Stomach smooth muscle (tissue), 2 donors: ENCODE data around the gene SAA1.
"Not testable (repeated sequence)": the region's sequence is repeated elsewhere in the genome, so short reads cannot be mapped to it uniquely, and the experiment has no call there.

Experiments
- H3K27ac ChIP-seq: one replicate; pipeline ENCODE4 v1.7.0; 2013; ENCODE audit warnings: mild to moderate bottlenecking, low read length, inconsistent platforms
- H3K27me3 ChIP-seq, 2 donors: one replicate each; pipeline ENCODE4 v1.7.0; 2013; ENCODE audit warnings: low read length in 2 of 2; ENCODE audit not compliant: insufficient read depth in 2 of 2, control insufficient read depth in 1 of 2
- H3K36me3 ChIP-seq, 2 donors: one replicate each; pipeline ENCODE4 v1.7.0; 2013; ENCODE audit warnings: low read length in 2 of 2; ENCODE audit not compliant: control insufficient read depth in 2 of 2, insufficient read depth in 2 of 2
- H3K4me1 ChIP-seq: one replicate; pipeline ENCODE4 v1.7.0; 2013; ENCODE audit warnings: low read length; ENCODE audit not compliant: control insufficient read depth, insufficient read depth
- H3K4me3 ChIP-seq, 2 donors: one replicate each; pipeline ENCODE4 v1.7.0; 2013; ENCODE audit warnings: low read length in 2 of 2
- H3K9ac ChIP-seq, 2 donors: one replicate each; pipeline ENCODE4 v1.7.0; 2013; ENCODE audit warnings: low read length in 2 of 2, mild to moderate bottlenecking in 1 of 2
- H3K9me3 ChIP-seq, 2 donors: one replicate each; pipeline ENCODE4 v1.7.0; 2013; ENCODE audit warnings: low read length in 2 of 2; ENCODE audit not compliant: control insufficient read depth in 2 of 2
- donor health status: healthy.
- donor health status: Pancreatic carcinoma.

SAA1 gene

GRCh38 chr11:18239655-18240054 is 26.4 kb upstream of the SAA1 start:
- Histone ChIP-seq H3K9me3 (no peaks in the 10 kb centered on the region), H3K36me3 (no peaks in the 10 kb centered on the region), H3K4me3 (no peak overlapping the region), H3K27ac (no peak overlapping the region), H3K27me3 (no peaks in the 10 kb centered on the region), H3K4me1 (no peaks in the 10 kb centered on the region), H3K9ac (no peak overlapping the region)

- H3K27ac ChIP-seq: no peak overlapping the region
- H3K9me3 ChIP-seq: no peaks in the 10 kb centered on the region
- H3K27me3 ChIP-seq: no peaks in the 10 kb centered on the region
- no peak overlapping the region for H3K9ac ChIP-seq
- H3K4me3 ChIP-seq: no peak overlapping the region
- no peaks in the 10 kb centered on the region for H3K36me3 ChIP-seq
- no peaks in the 10 kb centered on the region for H3K4me1 ChIP-seq
Observed at GRCh38 chr11:18243783-18244362, 22.2 kb upstream of the SAA1 start.

- Histone ChIP-seq H3K9ac (no peak overlapping the region), H3K27me3 (no peaks in the 10 kb centered on the region), H3K36me3 (no peaks in the 10 kb centered on the region), H3K27ac (no peak overlapping the region), H3K4me3 (no peak overlapping the region), H3K4me1 (no peaks in the 10 kb centered on the region), H3K9me3 (no peaks in the 10 kb centered on the region)
Observed at GRCh38 chr11:18245396-18245795, 20.7 kb upstream of the SAA1 start.

- H3K4me1 ChIP-seq, H3K9me3 ChIP-seq, H3K27ac ChIP-seq, H3K27me3 ChIP-seq, H3K4me3 ChIP-seq, H3K36me3 ChIP-seq, H3K9ac ChIP-seq: not testable (repeated sequence)
Observed at GRCh38 chr11:18246379-18247190, 19.5 kb upstream of the SAA1 start.

- H3K36me3 ChIP-seq, H3K4me3 ChIP-seq, H3K27ac ChIP-seq, H3K27me3 ChIP-seq, H3K9ac ChIP-seq, H3K4me1 ChIP-seq, H3K9me3 ChIP-seq: not testable (repeated sequence)
Observed at GRCh38 chr11:18247191-18247581, 18.9 kb upstream of the SAA1 start.

- Histone ChIP-seq H3K27ac (no peak within 1 kb of the TSS), H3K27me3 (no peaks in the 10 kb centered on the region), H3K9me3 (no peaks in the 10 kb centered on the region), H3K9ac (no peak within 1 kb of the TSS), H3K36me3 (no peaks in the 10 kb centered on the region), H3K4me3 (no peak within 1 kb of the TSS), H3K4me1 (no peaks in the 10 kb centered on the region)
Observed at GRCh38 chr11:18248561-18248960, 17.5 kb upstream of the SAA1 start, which contains the start of gene SAA2. Gene SAA2 (minus strand): TSS chr11:18248668. CDS start chr11:18248011, 657 bp downstream.

GRCh38 chr11:18253233-18253632 is 12.8 kb upstream of the SAA1 start:
- no peaks in the 10 kb centered on the region for H3K4me1 ChIP-seq
- H3K27ac ChIP-seq: no peak overlapping the region
- no peak overlapping the region for H3K4me3 ChIP-seq
- no peaks in the 10 kb centered on the region for H3K36me3 ChIP-seq
- no peaks in the 10 kb centered on the region for H3K9me3 ChIP-seq
- H3K27me3 ChIP-seq: peaks cover 0 to 2% of the 10 kb centered on the region in 2 donors
- H3K9ac ChIP-seq: no peak overlapping the region

- peaks cover 0 to 2% of the 10 kb centered on the region in 2 donors for H3K27me3 ChIP-seq
- H3K36me3 ChIP-seq: no peaks in the 10 kb centered on the region
- H3K27ac ChIP-seq: no peak overlapping the region
- H3K9ac ChIP-seq: no peak overlapping the region
- no peaks in the 10 kb centered on the region for H3K9me3 ChIP-seq
- H3K4me1 ChIP-seq: no peaks in the 10 kb centered on the region
- H3K4me3 ChIP-seq: no peak overlapping the region
Observed at GRCh38 chr11:18253778-18254338, 12.2 kb upstream of the SAA1 start.

- H3K4me3 ChIP-seq: no peak overlapping the region
- no peaks in the 10 kb centered on the region for H3K9me3 ChIP-seq
- no peaks in the 10 kb centered on the region for H3K36me3 ChIP-seq
- no peak overlapping the region for H3K27ac ChIP-seq
- H3K27me3 ChIP-seq: peaks cover 0 to 2% of the 10 kb centered on the region in 2 donors
- H3K4me1 ChIP-seq: no peaks in the 10 kb centered on the region
- no peak overlapping the region for H3K9ac ChIP-seq
Observed at GRCh38 chr11:18254781-18255361, 11.2 kb upstream of the SAA1 start.

- Histone ChIP-seq H3K9me3 (no peaks in the 10 kb centered on the region), H3K27me3 (no peaks in the 10 kb centered on the region), H3K36me3 (no peaks in the 10 kb centered on the region), H3K27ac (no peak overlapping the region), H3K9ac (no peak overlapping the region), H3K4me1 (no peaks in the 10 kb centered on the region), H3K4me3 (no peak overlapping the region)
Observed at GRCh38 chr11:18259259-18259658, 6.8 kb upstream of the SAA1 start.
